NCI-H1048 (cell line): ENCODE data around the gene DYNLT1.
"Not testable (repeated sequence)": the region's sequence is repeated elsewhere in the genome, so short reads cannot be mapped to it uniquely, and the experiment has no call there.

Experiments
- DNase-seq: peaks from one replicate; lab custom pipeline; 2025; lab: John Stamatoyannopoulos, UW

Gene DYNLT1

DNA sequence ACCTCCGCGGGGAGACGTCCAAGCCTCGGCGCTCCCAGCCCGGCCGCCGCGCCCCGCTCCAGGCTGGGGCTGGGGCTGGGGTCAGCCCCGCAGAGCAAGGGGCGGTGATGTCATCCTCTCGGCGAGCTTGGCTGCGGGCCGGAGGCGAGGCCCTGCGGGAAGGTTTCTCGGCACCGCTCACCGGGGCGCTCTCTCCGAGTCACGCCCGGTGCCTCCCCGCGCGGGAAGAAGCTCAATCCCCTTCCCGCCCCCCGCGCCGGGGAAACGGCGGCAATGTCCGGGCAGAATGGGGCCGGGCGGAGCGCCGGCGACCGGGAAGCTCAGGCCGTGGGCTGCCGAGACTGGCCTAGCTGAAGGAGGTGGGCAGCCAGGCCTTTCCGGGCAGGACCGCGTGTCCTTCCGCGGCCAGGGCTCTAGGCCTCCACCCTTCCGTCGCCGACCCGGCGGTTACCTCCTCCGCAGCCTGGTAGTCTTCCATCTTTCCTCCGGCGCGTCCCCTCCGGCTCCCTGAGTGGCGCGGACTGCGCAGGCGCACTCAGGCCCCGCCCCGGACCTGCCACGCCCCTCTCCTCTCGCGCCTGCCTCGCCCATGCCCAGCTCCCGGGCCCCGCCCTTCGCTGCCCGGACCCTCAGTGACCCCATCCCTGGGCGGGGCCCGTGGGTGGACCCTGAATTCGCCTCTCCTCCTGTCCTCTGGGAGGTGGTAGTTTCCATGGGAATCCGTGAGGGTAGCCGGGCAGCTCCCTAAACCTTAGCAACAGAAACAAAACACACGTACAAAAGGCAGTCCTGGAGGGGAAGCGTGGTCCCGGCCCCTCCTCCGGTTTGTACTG is at the start of gene DYNLT1:
Gene DYNLT1 (minus strand): TSS at position 513 of the 833 bp plus-strand sequence. CDS start 35 bp downstream, at position 478.
- DNase-seq = peak; percentile 67

GRCh38 chr6:158688860-158689259 is 44.3 kb upstream of the DYNLT1 start:
- no peak for DNase-seq

GRCh38 chr6:158687506-158687905 is 43.0 kb upstream of the DYNLT1 start:
- DNase-seq = no peak

- no peak for DNase-seq
Measured at GRCh38 chr6:158686791-158687381, 42.3 kb upstream of the DYNLT1 start.

DNA sequence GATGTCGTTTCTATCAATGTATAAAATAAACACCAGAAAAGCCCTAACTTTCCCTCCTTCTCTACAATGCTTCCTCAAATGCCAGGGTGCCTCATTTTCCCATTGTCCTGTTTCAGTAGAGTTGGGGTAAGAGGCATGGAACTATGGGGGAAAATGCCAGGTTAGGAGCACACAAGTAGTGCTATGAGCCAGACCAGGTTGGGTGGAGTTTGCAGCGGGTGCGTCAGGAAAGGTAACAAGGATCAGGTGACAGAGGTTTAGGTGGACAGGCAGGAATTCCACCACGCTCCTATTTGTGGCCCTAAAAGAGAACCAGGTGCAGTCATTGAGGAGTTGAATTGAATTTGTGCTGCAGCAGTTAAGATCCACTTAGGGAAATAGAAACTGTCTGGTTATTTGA is 41.8 kb upstream of the DYNLT1 start:
- no peak for DNase-seq

- DNase-seq = no peak
Measured at GRCh38 chr6:158684745-158685324, 40.3 kb upstream of the DYNLT1 start.

- DNase-seq = no peak
Measured at GRCh38 chr6:158684311-158684710, 39.8 kb upstream of the DYNLT1 start.

DNA sequence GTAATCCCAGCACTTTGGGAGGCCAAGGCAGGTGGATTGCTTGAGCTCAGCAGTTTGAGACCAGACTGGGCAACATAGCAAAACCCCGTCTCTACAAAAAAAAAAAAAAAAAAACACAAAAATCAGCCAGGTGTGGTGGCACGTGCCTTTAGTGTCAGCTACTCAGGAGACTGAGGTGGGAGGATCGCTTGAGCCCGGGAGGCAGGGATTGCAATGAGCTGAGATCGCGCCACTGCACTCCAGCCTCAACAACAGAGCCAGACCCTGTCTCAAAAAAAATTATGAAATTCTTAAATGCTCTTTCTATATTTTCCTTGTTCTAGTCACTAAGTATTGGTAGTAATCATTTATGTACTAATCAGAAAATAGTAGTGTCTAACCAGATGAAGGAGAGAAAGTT is 35.9 kb upstream of the DYNLT1 start:
- DNase-seq = no peak

- no peak for DNase-seq
Measured at GRCh38 chr6:158680015-158680414, 35.5 kb upstream of the DYNLT1 start.

DNA sequence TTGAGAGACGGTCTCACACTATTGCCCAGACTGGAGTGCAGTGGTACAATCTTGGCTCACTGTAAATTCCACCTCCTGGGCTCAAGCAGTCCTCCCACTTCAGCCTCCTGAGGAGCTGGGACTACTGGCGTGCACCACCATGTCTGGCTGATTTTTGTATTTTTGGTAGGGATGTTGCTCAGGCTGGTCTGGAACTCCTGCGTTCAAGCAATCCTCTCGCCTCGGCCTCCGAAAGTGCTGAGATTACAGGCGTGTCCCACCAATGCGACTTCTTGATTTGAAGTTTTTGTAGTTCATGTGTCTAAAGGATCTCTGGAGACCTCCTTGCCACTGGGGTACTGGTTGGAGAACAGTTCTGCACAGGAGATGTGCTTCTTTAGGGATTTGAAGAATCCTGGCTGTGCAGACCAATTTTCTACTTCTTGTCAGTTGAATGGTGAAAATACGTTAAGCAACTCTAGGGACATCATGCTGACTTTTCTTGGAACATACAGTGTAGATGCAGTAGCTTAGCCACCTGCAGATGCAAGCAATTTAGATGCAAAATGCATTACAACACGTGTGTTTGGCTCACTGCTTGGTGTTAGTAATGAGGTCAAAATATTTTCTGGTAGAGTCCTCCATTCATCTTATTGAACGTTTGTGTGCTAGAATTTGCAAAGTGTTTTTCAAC is 33.5 kb upstream of the DYNLT1 start:
- no peak for DNase-seq

GRCh38 chr6:158677094-158677493 is 32.6 kb upstream of the DYNLT1 start:
- DNase-seq = not testable (repeated sequence)

GRCh38 chr6:158674342-158675131 is 30.0 kb upstream of the DYNLT1 start:
- DNase-seq = no peak

DNA sequence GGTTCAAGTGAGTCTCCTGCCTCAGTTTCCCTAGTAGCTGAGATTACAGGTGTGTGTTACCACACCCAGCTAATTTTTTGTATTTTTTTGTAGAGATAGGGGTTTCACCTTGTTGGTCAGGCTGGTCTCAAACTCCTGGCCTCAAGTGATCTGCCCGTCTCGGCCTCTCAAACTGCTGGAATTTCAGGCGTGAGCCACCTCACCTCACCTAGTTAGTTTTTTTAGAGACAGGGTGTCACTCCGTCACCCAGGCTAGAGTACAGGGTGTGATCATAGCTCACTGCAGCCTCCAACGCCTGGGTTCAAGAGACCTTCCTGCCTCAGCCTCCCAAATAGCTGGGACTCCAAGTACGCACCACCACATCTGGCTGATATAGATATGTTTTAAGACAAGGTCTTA is 28.2 kb upstream of the DYNLT1 start:
- no peak for DNase-seq

- DNase-seq = not testable (repeated sequence)
Measured at GRCh38 chr6:158672119-158672518, 27.6 kb upstream of the DYNLT1 start.

DNA sequence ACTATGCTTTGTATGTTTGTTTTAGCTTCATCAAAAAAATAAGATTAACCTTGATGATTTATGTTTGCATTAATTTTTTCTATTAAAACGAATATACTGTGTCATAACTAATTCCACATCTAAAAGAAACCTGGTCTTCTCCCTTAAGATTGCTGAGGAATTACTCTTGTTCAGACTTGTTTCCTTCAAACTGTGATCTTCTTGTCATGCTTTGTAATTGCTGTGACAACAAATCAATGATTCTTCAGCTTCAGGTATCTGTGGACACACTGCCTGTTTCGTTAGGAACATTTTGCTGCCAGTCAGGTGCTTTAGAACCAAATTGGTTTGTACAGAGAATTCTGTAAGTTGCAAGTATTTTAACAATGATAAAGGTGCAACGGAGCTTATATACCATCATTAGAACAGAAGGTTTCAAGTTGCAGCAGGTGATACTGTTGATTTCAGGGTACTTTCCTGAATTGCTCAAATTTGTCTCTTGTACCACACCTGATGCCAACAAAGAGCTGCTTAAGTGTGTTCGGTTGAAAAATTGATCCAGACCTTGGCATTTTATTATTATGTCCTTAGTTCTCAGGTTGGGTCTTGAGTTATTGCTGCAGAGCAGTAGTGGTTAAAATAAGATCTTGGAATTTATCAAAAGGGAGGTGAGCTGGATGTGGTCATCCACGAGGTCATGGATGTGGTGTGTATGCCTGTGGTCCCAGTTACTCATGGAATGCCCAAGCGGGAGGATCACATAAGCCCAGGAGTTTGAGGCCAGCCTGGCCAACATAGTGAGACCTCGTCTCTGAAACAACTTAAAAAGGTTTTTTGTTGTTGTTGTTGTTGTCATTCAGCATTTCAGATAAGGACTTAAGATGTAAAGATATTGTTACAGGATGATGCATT is 24.8 kb upstream of the DYNLT1 start:
- DNase-seq = no peak

GRCh38 chr6:158668707-158669103 is 24.2 kb upstream of the DYNLT1 start:
- no peak for DNase-seq

DNA sequence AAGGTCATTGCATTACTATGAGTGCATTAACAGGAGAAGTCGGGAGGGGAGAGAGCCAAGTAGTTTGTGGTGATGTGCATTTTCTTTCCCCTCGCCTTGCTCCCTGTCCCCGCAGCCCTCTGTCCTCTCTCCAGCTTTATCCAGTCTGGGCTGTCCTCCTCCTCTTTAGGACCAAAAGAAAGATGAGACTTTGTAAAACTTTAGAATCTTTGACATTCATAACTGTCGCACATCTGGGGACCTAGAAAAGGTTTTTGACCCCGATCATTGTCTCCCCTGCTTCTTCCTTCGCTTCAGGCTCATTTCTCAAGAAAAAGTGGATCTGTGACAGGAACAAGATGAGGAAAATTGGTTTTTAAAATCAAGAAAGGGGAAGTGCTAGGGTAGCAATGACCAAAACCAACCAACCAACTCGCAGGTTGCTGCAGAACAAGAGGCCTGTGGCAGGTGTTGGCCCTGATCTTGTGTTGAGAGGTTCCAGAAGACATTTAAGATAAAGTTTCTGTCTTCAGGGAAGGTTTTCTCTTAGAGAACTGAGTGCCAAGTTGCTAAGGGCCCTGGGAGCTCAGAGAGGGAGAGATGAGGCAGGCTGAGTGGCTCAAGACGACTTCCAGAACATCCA is 22.9 kb upstream of the DYNLT1 start:
- DNase-seq = no peak

DNA sequence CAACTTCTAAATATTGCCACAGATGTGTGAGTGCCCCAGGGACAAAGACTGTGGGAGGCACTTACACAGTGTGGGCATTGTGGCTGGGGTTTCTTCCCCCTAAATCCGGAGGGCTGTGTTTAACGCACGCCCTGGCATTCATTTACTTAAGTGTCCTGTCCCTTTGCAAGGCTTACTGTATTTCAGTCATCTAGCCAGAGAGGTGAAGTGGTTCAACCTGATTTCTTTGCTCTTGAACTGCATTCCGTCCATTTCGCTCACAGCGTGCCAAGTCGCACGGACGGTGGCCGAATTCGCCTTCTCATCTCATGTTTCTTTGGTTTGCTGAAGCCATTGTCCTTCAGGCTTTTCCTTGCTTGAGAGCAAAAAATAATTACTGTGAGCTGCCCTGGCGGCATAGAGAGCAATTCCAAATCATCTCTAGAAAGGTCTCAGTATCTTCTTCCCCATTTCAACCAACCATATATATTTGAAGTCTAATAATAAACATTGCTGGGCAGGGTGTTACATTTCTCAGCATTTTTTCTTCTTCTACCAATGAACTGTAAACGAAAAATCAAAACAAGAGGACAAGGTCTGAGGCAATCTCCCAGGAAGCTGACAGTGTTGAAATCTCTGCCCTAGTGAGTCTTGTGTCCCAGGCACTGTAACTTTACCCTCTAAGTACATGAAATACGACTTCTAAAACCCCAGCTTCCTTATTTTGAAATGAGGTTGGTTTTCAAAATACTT is 22.3 kb upstream of the DYNLT1 start:
- DNase-seq = no peak

DNA sequence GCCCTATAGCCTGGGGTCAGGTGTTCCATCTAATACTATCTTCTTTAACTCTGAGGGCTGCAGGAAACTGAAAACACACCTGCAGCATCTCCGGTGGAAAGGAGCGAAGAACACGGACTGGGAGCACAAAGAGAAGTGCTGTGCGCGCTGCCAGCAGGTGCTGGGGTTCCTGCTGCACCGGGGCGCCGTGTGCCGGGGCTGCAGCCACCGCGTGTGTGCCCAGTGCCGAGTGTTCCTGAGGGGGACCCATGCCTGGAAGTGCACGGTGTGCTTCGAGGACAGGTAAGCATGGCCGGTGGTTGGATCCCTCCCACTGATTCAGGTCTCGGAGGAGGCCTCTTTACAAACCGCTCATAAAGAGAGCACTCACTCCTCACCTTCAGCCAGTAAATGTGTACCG is 20.8 kb upstream of the DYNLT1 start:
- DNase-seq = no peak
